Panc1 (cell line): ENCODE measurements around the gene ACAT2.

Source experiments
- CTCF ChIP-seq: fragments of 450-650 bp; IDR thresholded peaks from 2 replicates; pipeline ENCODE4 v1.5.1; 2017; ENCODE audit warnings: mild to moderate bottlenecking
- POLR2AphosphoS5 ChIP-seq: IDR thresholded peaks from 2 replicates; pipeline ENCODE4 v1.6.1; 2012; ENCODE audit warnings: mild to moderate bottlenecking, low read depth, low read length, moderate library complexity

- TF ChIP-seq POLR2AphosphoS5 (no peak), CTCF (no peak)
Measured at GRCh38 chr6:159713984-159714383, 47.9 kb upstream of the ACAT2 start.
